ENCODE data around the gene SLC25A48.

DNA sequence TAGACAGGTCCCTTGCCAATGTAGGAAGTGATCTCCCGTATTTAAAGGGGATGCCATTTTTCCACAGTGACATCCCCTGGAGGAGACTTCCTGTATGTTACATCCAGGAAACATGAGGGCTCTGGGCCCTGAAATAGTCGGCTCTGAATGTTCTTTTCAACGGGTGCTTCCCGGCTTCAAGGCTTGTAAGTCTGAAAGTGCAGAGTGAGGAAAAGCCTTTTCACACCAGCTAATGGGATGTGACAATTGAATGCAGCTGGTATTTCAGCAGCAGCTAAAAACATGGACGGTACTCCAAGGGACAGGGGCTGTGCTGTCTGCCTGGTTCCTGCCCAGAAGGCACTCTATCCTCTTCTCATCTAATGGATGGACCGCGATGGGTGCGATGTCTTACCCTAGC, 59.8 kb downstream of the SLC25A48 start:
- TF ChIP-seq, protein P1, sequence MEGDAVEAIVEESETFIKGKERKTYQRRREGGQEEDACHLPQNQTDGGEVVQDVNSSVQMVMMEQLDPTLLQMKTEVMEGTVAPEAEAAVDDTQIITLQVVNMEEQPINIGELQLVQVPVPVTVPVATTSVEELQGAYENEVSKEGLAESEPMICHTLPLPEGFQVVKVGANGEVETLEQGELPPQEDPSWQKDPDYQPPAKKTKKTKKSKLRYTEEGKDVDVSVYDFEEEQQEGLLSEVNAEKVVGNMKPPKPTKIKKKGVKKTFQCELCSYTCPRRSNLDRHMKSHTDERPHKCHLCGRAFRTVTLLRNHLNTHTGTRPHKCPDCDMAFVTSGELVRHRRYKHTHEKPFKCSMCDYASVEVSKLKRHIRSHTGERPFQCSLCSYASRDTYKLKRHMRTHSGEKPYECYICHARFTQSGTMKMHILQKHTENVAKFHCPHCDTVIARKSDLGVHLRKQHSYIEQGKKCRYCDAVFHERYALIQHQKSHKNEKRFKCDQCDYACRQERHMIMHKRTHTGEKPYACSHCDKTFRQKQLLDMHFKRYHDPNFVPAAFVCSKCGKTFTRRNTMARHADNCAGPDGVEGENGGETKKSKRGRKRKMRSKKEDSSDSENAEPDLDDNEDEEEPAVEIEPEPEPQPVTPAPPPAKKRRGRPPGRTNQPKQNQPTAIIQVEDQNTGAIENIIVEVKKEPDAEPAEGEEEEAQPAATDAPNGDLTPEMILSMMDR (tag by site-specific recombination; IDR thresholded peaks at IDR 0.05) = no peak
- TF ChIP-seq ZBTB8A (tag by site-specific recombination; IDR thresholded peaks at IDR 0.05) (no peak), ZBTB7A (tag by site-specific recombination; IDR thresholded peaks at IDR 0.05; ENCODE audit: low read depth) (no peak), ZNF777 (tag by site-specific recombination; IDR thresholded peaks at IDR 0.05; ENCODE audit: borderline replicate concordance) (no peak)

All from HEK293 (cell line).